ENCODE measurements around the gene UBE2J2.

UBE2J2 gene

GRCh38 chr1:1242461-1243265, 31.0 kb downstream of the UBE2J2 start:
- Histone ChIP-seq H3K4me1 (ENCODE audit: insufficient read depth, low read length) (no peaks in the 10 kb centered on the region; the same call in 1 of the 2 replicates), H3K36me3 (ENCODE audit: insufficient read depth, low read length) (no peaks in the 10 kb centered on the region), H3K9me3 (ENCODE audit: control insufficient read depth, insufficient read depth, low read length) (no peaks in the 10 kb centered on the region), H3K9ac (ENCODE audit: low read depth, low read length) (no peak overlapping the region)

GRCh38 chr1:1241588-1242219, 31.9 kb downstream of the UBE2J2 start:
- Histone ChIP-seq H3K9me3 (ENCODE audit: control insufficient read depth, insufficient read depth, low read length) (no peaks in the 10 kb centered on the region), H3K9ac (ENCODE audit: low read depth, low read length) (no peak overlapping the region), H3K36me3 (ENCODE audit: insufficient read depth, low read length) (no peaks in the 10 kb centered on the region), H3K4me1 (ENCODE audit: insufficient read depth, low read length) (peaks cover 4% of the 10 kb centered on the region; the same call in 1 of the 2 replicates)

- Histone ChIP-seq H3K9ac (ENCODE audit: low read depth, low read length) (no peak overlapping the region), H3K36me3 (ENCODE audit: insufficient read depth, low read length) (no peaks in the 10 kb centered on the region), H3K4me1 (ENCODE audit: insufficient read depth, low read length) (peaks cover 4% of the 10 kb centered on the region; the same call in 1 of the 2 replicates), H3K9me3 (ENCODE audit: control insufficient read depth, insufficient read depth, low read length) (no peaks in the 10 kb centered on the region)
Measured at GRCh38 chr1:1240822-1241587, 32.6 kb downstream of the UBE2J2 start.

- Histone ChIP-seq H3K4me1 (ENCODE audit: insufficient read depth, low read length) (peaks cover 4% of the 10 kb centered on the region; the same call in 1 of the 2 replicates), H3K36me3 (ENCODE audit: insufficient read depth, low read length) (no peaks in the 10 kb centered on the region), H3K9ac (ENCODE audit: low read depth, low read length) (no peak overlapping the region), H3K9me3 (ENCODE audit: control insufficient read depth, insufficient read depth, low read length) (no peaks in the 10 kb centered on the region)
Measured at GRCh38 chr1:1240348-1240732, 33.3 kb downstream of the UBE2J2 start.

- Histone ChIP-seq H3K9me3 (ENCODE audit: control insufficient read depth, insufficient read depth, low read length) (no peaks in the 10 kb centered on the region), H3K4me1 (ENCODE audit: insufficient read depth, low read length) (peaks cover 4% of the 10 kb centered on the region; the same call in 1 of the 2 replicates), H3K36me3 (ENCODE audit: insufficient read depth, low read length) (no peaks in the 10 kb centered on the region), H3K9ac (ENCODE audit: low read depth, low read length) (no peak overlapping the region)
Measured at GRCh38 chr1:1239614-1240347, 33.9 kb downstream of the UBE2J2 start.

- H3K9ac ChIP-seq (ENCODE audit: low read depth, low read length): no peak overlapping the region
- H3K4me1 ChIP-seq (ENCODE audit: insufficient read depth, low read length): peaks cover 4% of the 10 kb centered on the region; the same call in 1 of the 2 replicates
- H3K36me3 ChIP-seq (ENCODE audit: insufficient read depth, low read length): no peaks in the 10 kb centered on the region
- no peaks in the 10 kb centered on the region for H3K9me3 ChIP-seq (ENCODE audit: control insufficient read depth, insufficient read depth, low read length)
Measured at GRCh38 chr1:1239227-1239613, 34.4 kb downstream of the UBE2J2 start.

- no peaks in the 10 kb centered on the region for H3K36me3 ChIP-seq (ENCODE audit: insufficient read depth, low read length)
- no peaks in the 10 kb centered on the region for H3K9me3 ChIP-seq (ENCODE audit: control insufficient read depth, insufficient read depth, low read length)
- H3K9ac ChIP-seq (ENCODE audit: low read depth, low read length): no peak overlapping the region
- peaks cover 4% of the 10 kb centered on the region; the same call in 1 of the 2 replicates for H3K4me1 ChIP-seq (ENCODE audit: insufficient read depth, low read length)
Measured at GRCh38 chr1:1238702-1239178, 34.9 kb downstream of the UBE2J2 start.

GRCh38 chr1:1237874-1238701, 35.6 kb downstream of the UBE2J2 start:
- no peak overlapping the region for H3K9ac ChIP-seq (ENCODE audit: low read depth, low read length)
- peaks cover 4% of the 10 kb centered on the region; the same call in 1 of the 2 replicates for H3K4me1 ChIP-seq (ENCODE audit: insufficient read depth, low read length)
- no peaks in the 10 kb centered on the region for H3K9me3 ChIP-seq (ENCODE audit: control insufficient read depth, insufficient read depth, low read length)
- no peaks in the 10 kb centered on the region for H3K36me3 ChIP-seq (ENCODE audit: insufficient read depth, low read length)

GRCh38 chr1:1236945-1237873, 36.4 kb downstream of the UBE2J2 start:
- Histone ChIP-seq H3K4me1 (ENCODE audit: insufficient read depth, low read length) (peaks cover 4% of the 10 kb centered on the region; the same call in 1 of the 2 replicates), H3K9ac (ENCODE audit: low read depth, low read length) (no peak overlapping the region)

GRCh38 chr1:1236176-1236763, 37.4 kb downstream of the UBE2J2 start:
- H3K4me1 ChIP-seq (ENCODE audit: insufficient read depth, low read length): peaks cover 4% of the 10 kb centered on the region; the same call in 1 of the 2 replicates
- H3K9me3 ChIP-seq (ENCODE audit: control insufficient read depth, insufficient read depth, low read length): no peaks in the 10 kb centered on the region
- H3K9ac ChIP-seq (ENCODE audit: low read depth, low read length): no peak overlapping the region
- H3K36me3 ChIP-seq (ENCODE audit: insufficient read depth, low read length): no peaks in the 10 kb centered on the region

More at GRCh38 chr1:1236945-1237873, 36.4 kb downstream of the UBE2J2 start:
- no peaks in the 10 kb centered on the region for H3K9me3 ChIP-seq (ENCODE audit: control insufficient read depth, insufficient read depth, low read length)
- H3K36me3 ChIP-seq (ENCODE audit: insufficient read depth, low read length): no peaks in the 10 kb centered on the region

GRCh38 chr1:1235016-1235744, 38.5 kb downstream of the UBE2J2 start:
- no peaks in the 10 kb centered on the region for H3K36me3 ChIP-seq (ENCODE audit: insufficient read depth, low read length)
- peaks cover 4% of the 10 kb centered on the region; the same call in 1 of the 2 replicates for H3K4me1 ChIP-seq (ENCODE audit: insufficient read depth, low read length)
- no peaks in the 10 kb centered on the region for H3K9me3 ChIP-seq (ENCODE audit: control insufficient read depth, insufficient read depth, low read length)
- H3K9ac ChIP-seq (ENCODE audit: low read depth, low read length): no peak overlapping the region
